GM19468 (cell line): ENCODE measurements around the gene BICD1.
A peak's percentile ranks its signal among the peaks of the same experiment; 100 is the strongest.

ENCODE experiments used
- ATAC-seq: cut with Tn5 transposase; IDR thresholded peaks from one replicate; pipeline ENCODE4 v1.9.1; 2021; ENCODE audit warnings: mild to moderate bottlenecking, moderate library complexity, moderate number of reproducible peaks; ENCODE audit not compliant: unreplicated experiment; ENCODE audit errors: extremely low read depth

BICD1 gene

GRCh38 chr12:32100888-32101287, 5.8 kb upstream of the BICD1 start:
- no peak for ATAC-seq

GRCh38 chr12:32102234-32102633, 4.4 kb upstream of the BICD1 start:
- ATAC-seq: no peak

GRCh38 chr12:32104572-32105355, 1.9 kb upstream of the BICD1 start:
- ATAC-seq: no peak

GRCh38 chr12:32105986-32106516, 596 bp upstream of the BICD1 start:
- ATAC-seq: no peak

- no peak for ATAC-seq
Observed at GRCh38 chr12:32107359-32108267, 966 bp downstream of the BICD1 start.

GRCh38 chr12:32108787-32109186, 2.1 kb downstream of the BICD1 start:
- ATAC-seq: no peak

GRCh38 chr12:32110417-32110816, 3.8 kb downstream of the BICD1 start:
- no peak for ATAC-seq

GRCh38 chr12:32110942-32111341, 4.3 kb downstream of the BICD1 start:
- ATAC-seq: no peak

- no peak for ATAC-seq
Observed at GRCh38 chr12:32115404-32116104, 8.9 kb downstream of the BICD1 start.

- ATAC-seq: no peak
Observed at GRCh38 chr12:32116897-32117296, 10.2 kb downstream of the BICD1 start.

GRCh38 chr12:32117316-32117715, 10.7 kb downstream of the BICD1 start:
- ATAC-seq: no peak

GRCh38 chr12:32118806-32119205, 12.2 kb downstream of the BICD1 start:
- ATAC-seq: no peak

- ATAC-seq: peak; percentile 48
Observed at GRCh38 chr12:32120419-32120818, 13.8 kb downstream of the BICD1 start.

GRCh38 chr12:32124637-32125036, 18.0 kb downstream of the BICD1 start:
- ATAC-seq: no peak

- no peak for ATAC-seq
Observed at GRCh38 chr12:32125455-32126084, 18.9 kb downstream of the BICD1 start.

- no peak for ATAC-seq
Observed at GRCh38 chr12:32126720-32127119, 20.1 kb downstream of the BICD1 start.

GRCh38 chr12:32131666-32132065, 25.0 kb downstream of the BICD1 start:
- no peak for ATAC-seq

- ATAC-seq: peak; percentile 53
Observed at GRCh38 chr12:32134101-32134888, 27.6 kb downstream of the BICD1 start.

GRCh38 chr12:32135967-32136366, 29.3 kb downstream of the BICD1 start:
- no peak for ATAC-seq
